Fibroblast of lung (primary cell): ENCODE measurements around the gene ADH1C. TPM values are rescaled to one million over a fixed set of nuclear protein-coding genes. Genes with fewer than 3 reads are reported as not detected.

Experiments used
- DNase-seq, 2 donors: peaks; one replicate each; pipeline versions ENCODE4 v3.0.0 to v3.0.0-alpha.2; 2010; ENCODE audit warnings: low read depth in 2 of 2
- H2AFZ ChIP-seq: 2 replicates; pipeline ENCODE4 v1.5.1; 2012; ENCODE audit warnings: low read length, control low read depth, inconsistent platforms
- H3K27ac ChIP-seq: 2 replicates; pipeline ENCODE4 v1.5.1; 2011; ENCODE audit warnings: low read length, control low read depth; ENCODE audit not compliant: insufficient read depth
- H3K27me3 ChIP-seq: 2 replicates; pipeline ENCODE4 v1.5.1; 2011; ENCODE audit warnings: mild to moderate bottlenecking, low read length; ENCODE audit not compliant: control insufficient read depth, insufficient read depth
- H3K36me3 ChIP-seq: 2 replicates; pipeline ENCODE4 v1.5.1; 2011; ENCODE audit warnings: low read length; ENCODE audit not compliant: control insufficient read depth, insufficient read depth
- H3K4me1 ChIP-seq: 2 replicates; pipeline ENCODE4 v1.5.1; 2011; ENCODE audit warnings: low read length; ENCODE audit not compliant: control insufficient read depth, insufficient read depth; ENCODE audit errors: extremely low read depth
- H3K4me2 ChIP-seq: 2 replicates; pipeline ENCODE4 v1.5.1; 2011; ENCODE audit warnings: low read length, control low read depth; ENCODE audit not compliant: insufficient read depth; ENCODE audit errors: extremely low read depth
- H3K4me3 ChIP-seq, 4 experiments: fragments of 200-600 bp in 1 of 4; sonication (generic) in 1 of 4; replicated peaks in 1 of 4; 2 replicates each; pipeline ENCODE4 v1.5.1; 2011 to 2016; ENCODE audit warnings: low read length in 4 of 4, low read depth in 3 of 4, mild to moderate bottlenecking in 3 of 4, control low read depth in 2 of 4, inconsistent platforms in 1 of 4, mixed read lengths in 1 of 4; ENCODE audit not compliant: insufficient read depth in 1 of 4; ENCODE audit errors: control extremely low read depth in 1 of 4
- H3K79me2 ChIP-seq: 2 replicates; pipeline ENCODE4 v1.5.1; 2012; ENCODE audit warnings: mild to moderate bottlenecking, low read length, inconsistent platforms; ENCODE audit not compliant: control insufficient read depth, insufficient read depth
- H3K9ac ChIP-seq: 2 replicates; pipeline ENCODE4 v1.5.1; 2011; ENCODE audit warnings: mild to moderate bottlenecking, low read length, control low read depth; ENCODE audit not compliant: insufficient read depth
- H3K9me3 ChIP-seq: 2 replicates; pipeline ENCODE4 v1.5.1; 2012; ENCODE audit warnings: low read depth, low read length; ENCODE audit not compliant: control insufficient read depth, insufficient read depth
- H4K20me1 ChIP-seq: 2 replicates; pipeline ENCODE4 v1.5.1; 2011; ENCODE audit warnings: low read length; ENCODE audit not compliant: control insufficient read depth, insufficient read depth; ENCODE audit errors: extremely low read depth
- EZH2 ChIP-seq: IDR thresholded peaks from 2 replicates; pipeline ENCODE4 v1.5.1; 2012; ENCODE audit warnings: low read length, control low read depth, mild to moderate bottlenecking; ENCODE audit errors: missing control alignments
- polyA plus RNA-seq, 2 donors: library from polyadenylated mRNA; depleted of rRNA in 1 of 2; stranded (reverse) in 1 of 2; unstranded in 1 of 2; fragments of >200 nt; gene quantifications; 2 replicates each; pipeline ENCODE4 v1.2.1, GENCODE V29; 2011 to 2012; ENCODE audit warnings: missing spikeins in 1 of 2
- total RNA-seq: library from RNA; depleted of rRNA; stranded (reverse); fragments of >200 nt; gene quantifications from 2 replicates; pipeline ENCODE4 v1.2.1, GENCODE V29; 2014
- TF ChIP-seq, protein P1 (sequence below), 2 donors: IDR thresholded peaks in 1 of 2; conservative IDR thresholded peaks in 1 of 2; 1 replicate in 1 of 2; 2 replicates in 1 of 2; pipeline ENCODE4 v1.5.1; 2011 to 2012; ENCODE audit warnings: low read length in 2 of 2, control low read depth in 1 of 2, inconsistent platforms in 1 of 2, low read depth in 1 of 2, mild to moderate bottlenecking in 1 of 2

Gene ADH1C
- total and polyA plus RNA-seq, 2 donors (not counting 1 experiment from before 2014, with no cell fraction given) = 0.83 to 1.2 TPM

- H3K9me3 ChIP-seq = no peaks in the 10 kb centered on the region
Measured at GRCh38 chr4:99361268-99361898, 8.8 kb upstream of the ADH1C start.

DNA sequence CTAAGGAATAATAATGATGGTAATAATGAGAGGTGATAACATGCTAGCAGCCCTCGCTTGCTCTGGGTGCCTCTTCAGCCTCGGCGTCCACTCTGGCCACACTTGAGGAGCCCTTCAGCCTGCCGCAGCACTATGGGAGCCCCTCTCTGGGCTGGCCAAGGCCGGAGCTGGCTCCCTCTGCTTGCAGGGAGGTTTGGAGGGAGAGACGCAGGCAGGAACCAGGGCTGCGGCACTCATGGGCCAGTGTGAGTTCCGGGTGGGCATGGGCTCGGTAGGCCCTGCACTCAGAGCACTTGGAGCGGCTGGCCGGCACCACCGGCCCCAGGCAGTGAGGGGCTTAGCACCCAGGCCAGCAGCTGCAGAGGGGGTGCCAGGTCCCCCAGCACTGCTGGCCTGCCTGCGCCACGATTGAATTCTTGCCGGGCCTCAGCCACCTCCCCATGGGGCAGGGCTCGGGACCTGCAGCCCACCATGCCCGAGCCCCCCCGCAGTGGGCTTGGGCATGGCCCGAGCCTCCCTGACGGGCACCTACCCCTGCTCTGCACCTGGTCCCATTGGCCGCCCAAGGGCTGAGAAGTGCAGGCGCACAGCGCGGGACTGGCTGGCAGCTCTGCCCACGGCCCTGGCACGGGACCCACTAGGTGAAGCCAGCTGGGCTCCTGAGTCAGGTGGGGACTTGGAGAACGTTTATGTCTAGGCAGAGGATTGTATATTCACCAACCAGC, 7.1 kb upstream of the ADH1C start:
- H3K79me2 ChIP-seq = no peaks in the 10 kb centered on the region
- H3K9ac ChIP-seq = no peak overlapping the region
- H2AFZ ChIP-seq = no peak overlapping the region
- no peaks in the 10 kb centered on the region for H3K27me3 ChIP-seq
- H3K9me3 ChIP-seq = no peaks in the 10 kb centered on the region
- no peak overlapping the region for H3K4me3 ChIP-seq
- TF ChIP-seq EZH2 = no peak
- TF ChIP-seq, protein P1, sequence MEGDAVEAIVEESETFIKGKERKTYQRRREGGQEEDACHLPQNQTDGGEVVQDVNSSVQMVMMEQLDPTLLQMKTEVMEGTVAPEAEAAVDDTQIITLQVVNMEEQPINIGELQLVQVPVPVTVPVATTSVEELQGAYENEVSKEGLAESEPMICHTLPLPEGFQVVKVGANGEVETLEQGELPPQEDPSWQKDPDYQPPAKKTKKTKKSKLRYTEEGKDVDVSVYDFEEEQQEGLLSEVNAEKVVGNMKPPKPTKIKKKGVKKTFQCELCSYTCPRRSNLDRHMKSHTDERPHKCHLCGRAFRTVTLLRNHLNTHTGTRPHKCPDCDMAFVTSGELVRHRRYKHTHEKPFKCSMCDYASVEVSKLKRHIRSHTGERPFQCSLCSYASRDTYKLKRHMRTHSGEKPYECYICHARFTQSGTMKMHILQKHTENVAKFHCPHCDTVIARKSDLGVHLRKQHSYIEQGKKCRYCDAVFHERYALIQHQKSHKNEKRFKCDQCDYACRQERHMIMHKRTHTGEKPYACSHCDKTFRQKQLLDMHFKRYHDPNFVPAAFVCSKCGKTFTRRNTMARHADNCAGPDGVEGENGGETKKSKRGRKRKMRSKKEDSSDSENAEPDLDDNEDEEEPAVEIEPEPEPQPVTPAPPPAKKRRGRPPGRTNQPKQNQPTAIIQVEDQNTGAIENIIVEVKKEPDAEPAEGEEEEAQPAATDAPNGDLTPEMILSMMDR (conservative IDR thresholded peaks at IDR 0.05 in 1 of 2, IDR thresholded peaks at IDR 0.05 in 1 of 2; ENCODE audit: low read depth in 1 of 2, low read length in 2 of 2) = no peak
- no peak for DNase-seq
- H3K27ac ChIP-seq = no peak overlapping the region
- H3K4me2 ChIP-seq = no peak overlapping the region
- no peaks in the 10 kb centered on the region for H4K20me1 ChIP-seq
- H3K4me1 ChIP-seq = no peaks in the 10 kb centered on the region
- no peaks in the 10 kb centered on the region for H3K36me3 ChIP-seq

More at GRCh38 chr4:99361268-99361898, 8.8 kb upstream of the ADH1C start:
- Histone ChIP-seq H4K20me1 (no peaks in the 10 kb centered on the region), H3K4me2 (no peak overlapping the region), H2AFZ (no peak overlapping the region), H3K79me2 (no peaks in the 10 kb centered on the region), H3K36me3 (no peaks in the 10 kb centered on the region), H3K9ac (no peak overlapping the region), H3K4me3 (no peak overlapping the region), H3K4me1 (no peaks in the 10 kb centered on the region), H3K27me3 (no peaks in the 10 kb centered on the region), H3K27ac (no peak overlapping the region)
- DNase-seq = no peak
- TF ChIP-seq, protein P1 (conservative IDR thresholded peaks at IDR 0.05 in 1 of 2, IDR thresholded peaks at IDR 0.05 in 1 of 2; ENCODE audit: low read depth in 1 of 2, low read length in 2 of 2) = no peak

- H3K4me2 ChIP-seq = no peak overlapping the region
- no peak overlapping the region for H3K27ac ChIP-seq
Measured at GRCh38 chr4:99357948-99358347, 5.4 kb upstream of the ADH1C start.

More at GRCh38 chr4:99357948-99358347, 5.4 kb upstream of the ADH1C start:
- no peaks in the 10 kb centered on the region for H4K20me1 ChIP-seq
- H3K36me3 ChIP-seq = no peaks in the 10 kb centered on the region
- no peaks in the 10 kb centered on the region for H3K4me1 ChIP-seq
- no peaks in the 10 kb centered on the region for H3K27me3 ChIP-seq
- TF ChIP-seq EZH2 = no peak
- TF ChIP-seq, protein P1 (conservative IDR thresholded peaks at IDR 0.05 in 1 of 2, IDR thresholded peaks at IDR 0.05 in 1 of 2; ENCODE audit: low read depth in 1 of 2, low read length in 2 of 2) = no peak
- DNase-seq = no peak
- no peaks in the 10 kb centered on the region for H3K79me2 ChIP-seq
- no peak overlapping the region for H3K4me3 ChIP-seq
- no peaks in the 10 kb centered on the region for H3K9me3 ChIP-seq
- no peak overlapping the region for H2AFZ ChIP-seq
- H3K9ac ChIP-seq = no peak overlapping the region
